ENCODE results near the gene SNX5.
"Not testable (repeated sequence)": the region's sequence is repeated elsewhere in the genome, so short reads cannot be mapped to it uniquely, and the experiment has no call there.

SNX5 gene

DNA sequence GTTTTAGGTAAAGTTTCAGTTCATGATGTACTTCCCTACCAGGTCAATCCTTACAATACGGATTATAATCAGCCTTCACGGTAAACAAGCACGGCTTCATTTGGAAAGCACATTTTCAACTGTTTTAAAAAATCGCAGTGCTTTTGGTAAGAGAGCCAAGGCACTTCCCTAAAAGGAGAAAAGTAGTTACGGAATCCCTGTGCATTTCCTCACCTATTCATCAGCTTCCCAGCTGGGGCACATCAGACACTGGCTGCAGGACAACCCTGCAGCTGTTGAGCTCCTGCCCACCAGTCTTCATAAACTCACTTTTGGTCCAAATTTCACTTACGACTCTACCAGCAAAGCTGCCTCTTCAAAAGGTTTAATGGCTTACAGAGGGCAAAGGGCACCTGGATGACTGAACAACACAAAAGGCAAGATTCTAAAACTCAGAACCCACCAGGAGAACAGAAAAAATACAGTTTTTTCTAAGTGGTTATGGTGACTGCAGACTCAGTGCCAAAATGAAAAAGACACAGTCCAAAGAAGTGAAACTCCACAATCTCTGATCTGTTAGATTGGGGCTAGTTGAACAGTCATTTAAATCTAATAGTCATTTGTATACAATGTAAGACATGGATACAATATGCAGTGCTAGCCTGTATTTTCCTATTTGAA, 7.5 kb downstream of the SNX5 start:
- in situ Hi-C loops (cut with MboI; ENCODE audit: low sequenced_read_pairs) = no loop called here

DNA sequence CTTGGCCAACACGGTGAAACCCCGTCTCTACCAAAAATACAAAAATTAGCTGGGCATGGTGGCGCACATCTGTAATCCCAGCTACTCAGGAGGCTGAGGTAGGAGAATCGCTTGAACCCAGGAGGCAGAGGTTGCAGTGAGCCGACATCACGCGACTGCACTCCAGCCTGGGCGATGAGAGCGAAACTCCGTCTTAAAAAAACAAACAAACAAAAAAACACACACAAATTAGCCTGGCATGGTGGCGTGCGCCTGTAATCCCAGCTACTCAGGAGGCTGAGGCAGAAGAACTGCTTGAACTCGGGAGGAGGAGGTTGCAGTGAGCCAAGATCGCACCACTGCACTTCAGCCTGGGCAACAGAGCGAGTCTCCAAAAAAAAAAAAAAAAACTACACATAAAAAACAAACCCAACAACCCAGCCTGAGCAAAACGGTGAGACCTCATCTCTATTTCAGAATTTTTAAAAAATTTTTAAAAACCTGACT, 8.2 kb downstream of the SNX5 start:
- in situ Hi-C loops (cut with MboI; ENCODE audit: low sequenced_read_pairs) = not testable (repeated sequence)

DNA sequence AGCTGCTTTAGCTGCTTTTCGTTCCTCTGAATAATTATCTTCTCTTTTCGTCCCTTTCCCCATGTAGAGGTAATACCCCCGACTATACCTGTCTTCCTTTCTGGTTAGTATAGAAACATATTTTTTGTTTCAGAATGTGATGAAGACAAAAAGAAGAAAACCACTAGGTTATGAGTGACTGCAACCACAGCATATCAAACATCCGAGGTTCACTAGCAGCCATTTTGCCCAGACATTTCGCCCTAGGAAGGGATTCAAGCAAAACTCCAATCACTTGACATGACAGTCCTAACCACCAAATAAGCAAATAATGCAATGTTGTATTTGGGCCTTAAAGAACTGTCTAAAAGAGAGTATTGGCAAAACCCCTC, 9.4 kb downstream of the SNX5 start:
- in situ Hi-C loops (cut with MboI; ENCODE audit: low sequenced_read_pairs) = no loop called here

DNA sequence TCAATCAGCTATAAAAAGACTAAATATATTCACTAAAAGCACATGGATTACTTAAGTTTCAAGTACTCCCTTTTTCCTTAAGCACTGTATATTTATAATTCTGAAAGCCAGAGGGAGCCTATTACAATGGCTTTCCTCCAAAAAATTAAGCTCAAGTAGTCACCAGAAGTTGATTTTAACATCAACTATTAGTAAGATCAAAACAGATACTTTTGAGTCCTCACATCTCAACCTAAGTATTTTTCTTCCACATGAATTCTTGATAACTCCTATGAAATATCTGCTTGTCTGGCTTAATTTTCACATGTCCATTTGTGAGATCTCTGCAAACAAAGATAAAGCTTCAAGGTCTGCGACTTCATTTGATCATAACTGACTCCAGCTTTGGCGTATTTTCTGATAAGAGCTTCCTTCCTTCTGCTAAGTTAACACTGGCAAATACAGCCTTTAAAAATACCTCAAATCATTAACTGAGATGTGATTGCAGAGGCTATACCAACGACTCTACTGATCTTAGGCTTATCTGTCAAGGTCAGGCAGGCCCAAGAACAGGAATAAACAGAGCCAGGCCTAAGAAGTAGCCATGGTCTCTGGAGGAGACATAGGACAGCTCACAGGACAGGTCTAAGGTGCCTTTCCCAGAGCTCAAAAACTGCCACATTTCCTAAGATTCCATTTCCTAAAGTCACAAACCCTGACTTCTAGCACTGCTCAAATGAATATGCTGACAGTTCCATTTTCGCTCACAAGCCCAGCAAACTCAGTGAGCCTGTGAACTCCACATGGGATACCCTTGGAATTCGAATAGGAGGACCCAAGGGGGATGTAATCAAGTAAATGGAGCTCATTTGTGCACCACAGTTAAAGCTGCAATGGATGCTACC, 10.0 kb downstream of the SNX5 start:
- in situ Hi-C loops (cut with MboI; ENCODE audit: low sequenced_read_pairs) = no loop called here

DNA sequence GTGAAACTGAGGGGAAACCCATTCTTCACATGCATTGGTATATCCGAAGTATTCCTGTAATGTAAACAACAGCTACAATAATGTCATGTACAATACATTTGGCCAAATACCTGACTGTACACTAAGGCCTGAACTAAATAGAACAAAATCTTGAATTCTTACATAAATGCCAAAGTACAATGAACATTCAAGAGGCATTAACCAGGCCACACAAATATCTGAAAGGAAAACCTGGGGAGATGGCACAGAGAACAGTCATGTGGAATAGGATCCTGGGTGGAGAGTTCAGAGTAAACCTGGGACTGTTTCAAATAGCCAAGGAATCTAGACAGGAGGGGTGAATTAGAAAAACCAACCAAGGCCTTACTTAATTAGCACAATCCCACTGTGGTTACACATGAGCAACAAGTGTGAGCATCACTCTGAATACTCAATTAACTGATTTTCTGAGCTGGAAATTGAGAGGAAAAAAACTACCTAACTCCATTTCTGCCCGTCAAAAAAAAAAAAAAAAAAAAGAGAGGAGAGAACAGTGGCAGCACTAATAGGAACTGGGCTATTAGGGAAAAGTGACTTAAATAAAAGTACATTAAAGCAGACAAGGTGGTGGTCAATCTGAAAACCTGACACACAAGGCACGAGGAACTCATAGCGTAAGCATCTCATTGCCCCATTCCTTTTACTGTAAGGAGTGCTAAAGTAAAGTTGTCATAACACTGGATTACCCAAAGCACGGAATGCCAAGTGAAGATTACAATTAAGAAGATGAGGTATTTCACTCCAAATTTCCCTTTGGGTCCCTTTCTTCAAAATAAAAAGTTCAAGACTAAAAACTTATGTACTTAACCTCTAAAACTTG, 10.9 kb downstream of the SNX5 start:
- in situ Hi-C loops (cut with MboI; ENCODE audit: low sequenced_read_pairs) = no loop called here

DNA sequence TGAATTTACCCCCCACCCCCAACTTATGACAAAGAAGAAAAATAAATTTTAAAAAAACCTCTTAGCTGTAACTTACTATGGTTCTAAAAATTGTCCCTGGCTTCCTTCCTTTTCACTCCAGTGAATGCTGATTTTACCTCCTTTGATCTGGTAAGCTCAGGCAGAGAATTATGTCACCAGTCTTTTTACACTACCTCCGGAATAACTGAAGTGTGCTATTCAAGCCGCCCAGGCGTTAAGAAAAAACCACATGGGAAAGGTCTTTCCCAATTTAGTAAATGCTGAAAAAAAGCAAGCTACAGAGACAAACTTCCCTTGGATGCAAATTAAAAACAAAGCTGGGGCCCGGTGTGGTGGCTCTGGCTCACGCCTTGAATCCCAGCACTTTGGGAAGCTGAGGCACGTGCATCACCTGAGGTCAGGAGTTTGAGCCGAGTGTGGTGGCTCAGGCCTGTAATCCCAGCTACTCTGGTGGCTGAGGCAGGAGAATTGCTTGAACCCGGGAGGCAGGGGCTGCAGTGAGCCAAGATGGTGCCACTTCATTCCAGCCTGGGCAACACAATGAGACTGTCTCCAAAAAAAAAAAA, 12.4 kb downstream of the SNX5 start:
- in situ Hi-C loops (cut with MboI; ENCODE audit: low sequenced_read_pairs) = no loop called here

- in situ Hi-C loops (cut with MboI; ENCODE audit: low sequenced_read_pairs) = no loop called here
These were observed 13.3 kb downstream of the SNX5 start for GRCh38 chr20:17955302-17955701.

- in situ Hi-C loops (cut with MboI; ENCODE audit: low sequenced_read_pairs) = no loop called here
These were observed 14.7 kb downstream of the SNX5 start for GRCh38 chr20:17953935-17954334.

- in situ Hi-C loops (cut with MboI; ENCODE audit: low sequenced_read_pairs) = no loop called here
These were observed 15.6 kb downstream of the SNX5 start for GRCh38 chr20:17952692-17953684.

DNA sequence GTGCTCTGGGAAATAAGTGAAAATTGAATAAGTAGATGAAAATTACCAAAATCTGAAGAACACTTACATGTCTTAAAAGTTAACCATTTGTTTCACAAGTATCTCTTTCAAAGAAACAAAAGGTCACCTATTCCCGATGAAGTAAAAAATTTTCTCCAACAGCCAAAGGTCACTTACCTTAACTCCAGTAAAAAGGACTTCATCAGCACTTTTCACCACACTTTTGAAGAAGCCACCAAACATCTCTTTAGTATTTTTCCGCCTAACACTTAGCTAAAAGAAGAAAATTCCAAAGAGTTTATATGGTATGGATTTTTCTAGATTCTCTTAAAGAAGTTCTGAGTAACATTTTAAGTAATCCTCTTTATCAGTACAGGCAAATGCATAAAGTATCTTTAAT, 17.3 kb downstream of the SNX5 start:
- in situ Hi-C loops (cut with MboI; ENCODE audit: low sequenced_read_pairs) = no loop called here

- in situ Hi-C loops (cut with MboI; ENCODE audit: low sequenced_read_pairs) = no loop called here
These were observed 17.9 kb downstream of the SNX5 start for GRCh38 chr20:17950670-17951069.

DNA sequence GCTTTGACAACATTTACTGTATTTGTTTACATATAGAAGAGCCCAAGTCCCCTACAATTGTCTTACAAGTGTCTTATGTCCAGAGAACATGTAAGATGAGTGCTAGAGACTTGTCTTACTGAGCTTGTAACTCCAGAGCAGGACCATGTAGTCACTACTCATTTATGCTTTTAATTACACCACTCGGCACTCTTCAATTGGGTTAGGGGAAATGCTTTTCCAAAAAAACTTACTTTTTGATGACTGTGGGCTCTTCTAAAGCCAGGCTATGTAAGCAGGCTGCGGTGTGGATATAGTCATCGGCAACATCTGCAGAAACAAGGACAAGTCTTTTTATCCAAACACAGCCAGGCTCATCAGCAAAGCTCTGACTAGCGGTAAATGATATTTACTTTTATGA, 18.7 kb downstream of the SNX5 start:
- in situ Hi-C loops (cut with MboI; ENCODE audit: low sequenced_read_pairs) = no loop called here

GRCh38 chr20:17948442-17948841, 20.2 kb downstream of the SNX5 start:
- in situ Hi-C loops (cut with MboI; ENCODE audit: low sequenced_read_pairs) = no loop called here

DNA sequence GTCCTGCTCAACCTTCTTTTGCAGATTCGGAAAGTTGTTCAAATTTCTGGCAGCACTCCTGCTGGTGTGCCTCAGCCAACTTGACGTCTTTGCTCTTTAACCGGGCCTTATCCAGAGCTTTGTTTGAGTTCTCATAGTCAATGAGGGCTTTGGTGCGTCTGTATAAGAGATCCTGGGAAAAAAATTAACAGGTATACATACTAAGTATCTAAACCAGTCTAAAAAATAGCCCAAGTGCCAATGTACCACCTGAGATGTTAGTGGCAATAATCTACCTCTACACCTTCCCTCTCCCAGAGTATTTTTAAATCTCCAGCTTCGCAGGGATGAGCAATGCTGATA, 21.1 kb downstream of the SNX5 start:
- in situ Hi-C loops (cut with MboI; ENCODE audit: low sequenced_read_pairs) = no loop called here

GRCh38 chr20:17946572-17947473, 21.8 kb downstream of the SNX5 start:
- in situ Hi-C loops (cut with MboI; ENCODE audit: low sequenced_read_pairs) = no loop called here

- in situ Hi-C loops (cut with MboI; ENCODE audit: low sequenced_read_pairs) = no loop called here
These were observed 22.6 kb downstream of the SNX5 start for GRCh38 chr20:17946040-17946439.

GRCh38 chr20:17944854-17945474, 23.6 kb downstream of the SNX5 start:
- in situ Hi-C loops (cut with MboI; ENCODE audit: low sequenced_read_pairs) = no loop called here

DNA sequence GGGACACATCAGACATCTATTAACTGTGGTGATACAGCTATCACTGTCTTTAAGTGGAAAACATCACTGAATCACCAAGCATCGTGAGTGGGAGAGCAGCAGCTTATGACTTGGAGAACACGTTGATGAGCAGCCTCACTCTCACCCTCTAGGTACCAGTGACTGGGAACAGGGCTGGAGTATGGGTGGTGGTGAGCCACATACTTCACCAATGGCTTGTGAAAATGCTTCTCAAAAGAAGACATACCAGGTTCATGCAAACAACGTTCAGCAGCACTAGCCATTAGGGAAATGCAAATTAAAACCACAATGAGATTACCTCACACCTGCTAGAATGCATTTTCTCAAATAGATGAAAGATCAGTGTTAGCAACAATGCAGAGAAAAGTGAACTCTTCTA, 25.3 kb downstream of the SNX5 start:
- in situ Hi-C loops (cut with MboI; ENCODE audit: low sequenced_read_pairs) = no loop called here

DNA sequence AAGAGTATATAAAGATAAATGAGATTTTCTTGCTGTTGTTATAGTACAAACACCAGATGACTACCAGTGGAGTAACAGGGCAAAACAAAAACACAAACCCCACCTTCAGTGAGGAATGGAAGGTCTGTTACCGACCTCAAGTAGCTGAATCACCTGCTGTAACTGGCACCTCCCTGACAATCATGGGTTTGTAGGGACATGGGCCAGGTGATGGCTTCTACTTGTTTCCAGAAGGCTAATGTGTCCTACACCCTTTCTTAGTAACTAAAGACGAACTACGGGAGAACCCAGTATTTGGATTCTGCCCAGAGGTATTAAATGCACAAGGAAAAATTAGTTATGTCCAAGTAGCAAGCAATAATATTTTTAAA, 26.8 kb downstream of the SNX5 start:
- in situ Hi-C loops (cut with MboI; ENCODE audit: low sequenced_read_pairs) = no loop called here

Measured in HL-60/S4 (cell line).